ENCODE data around the gene NFKB1. TPM values are rescaled to one million over a fixed set of nuclear protein-coding genes. Genes with fewer than 3 reads are reported as not detected.
A peak's percentile ranks its signal among the peaks of the same experiment; 100 is the strongest.

The NFKB1 gene
- total and polyA plus RNA-seq, 8 donors, result 7.0 to 33.5 (median 15.4) TPM

DNA sequence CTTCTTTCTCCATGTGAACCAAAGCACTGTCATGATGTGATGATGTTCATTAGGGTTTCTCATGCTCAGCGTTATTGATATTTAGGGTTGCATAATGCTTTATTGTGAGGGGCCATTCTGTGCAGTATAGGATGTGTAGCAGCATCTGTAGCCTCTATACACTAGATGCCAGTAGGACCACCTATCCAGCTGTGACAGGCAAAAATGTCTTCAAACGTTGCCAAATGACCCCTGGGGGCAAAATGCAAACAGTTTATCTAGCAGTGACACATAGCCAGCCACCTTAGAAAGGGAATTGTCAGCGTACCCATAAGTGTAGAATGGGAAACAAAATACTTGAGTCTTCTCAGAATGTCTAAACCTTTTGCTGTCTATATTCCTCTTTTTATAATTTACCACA lies 18.8 kb downstream of the NFKB1 start:
- WGBS, 2 donors, result 65 to 68% methylated on average over 3 of the region's 3 CpGs
- ATAC-seq, result no peak
- H3K36me3 ChIP-seq, result no peaks in the 10 kb centered on the region
- FAIRE-seq, result no peak
- H3K27me3 ChIP-seq, result no peaks in the 10 kb centered on the region
- no peak for DNase-seq
- intact Hi-C loops (cut with DNase I), result no loop called here
- H3K4me1 ChIP-seq, result peaks cover 0 to 35% (median 11%) of the 10 kb centered on the region in 3 donors
- TF ChIP-seq, protein P1, sequence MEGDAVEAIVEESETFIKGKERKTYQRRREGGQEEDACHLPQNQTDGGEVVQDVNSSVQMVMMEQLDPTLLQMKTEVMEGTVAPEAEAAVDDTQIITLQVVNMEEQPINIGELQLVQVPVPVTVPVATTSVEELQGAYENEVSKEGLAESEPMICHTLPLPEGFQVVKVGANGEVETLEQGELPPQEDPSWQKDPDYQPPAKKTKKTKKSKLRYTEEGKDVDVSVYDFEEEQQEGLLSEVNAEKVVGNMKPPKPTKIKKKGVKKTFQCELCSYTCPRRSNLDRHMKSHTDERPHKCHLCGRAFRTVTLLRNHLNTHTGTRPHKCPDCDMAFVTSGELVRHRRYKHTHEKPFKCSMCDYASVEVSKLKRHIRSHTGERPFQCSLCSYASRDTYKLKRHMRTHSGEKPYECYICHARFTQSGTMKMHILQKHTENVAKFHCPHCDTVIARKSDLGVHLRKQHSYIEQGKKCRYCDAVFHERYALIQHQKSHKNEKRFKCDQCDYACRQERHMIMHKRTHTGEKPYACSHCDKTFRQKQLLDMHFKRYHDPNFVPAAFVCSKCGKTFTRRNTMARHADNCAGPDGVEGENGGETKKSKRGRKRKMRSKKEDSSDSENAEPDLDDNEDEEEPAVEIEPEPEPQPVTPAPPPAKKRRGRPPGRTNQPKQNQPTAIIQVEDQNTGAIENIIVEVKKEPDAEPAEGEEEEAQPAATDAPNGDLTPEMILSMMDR (IDR thresholded peaks at IDR 0.05), result no peak
- H3K9me3 ChIP-seq, result no peaks in the 10 kb centered on the region
- H3K4me3 ChIP-seq, result no peak overlapping the region
- no peak overlapping the region for H3K27ac ChIP-seq

DNA sequence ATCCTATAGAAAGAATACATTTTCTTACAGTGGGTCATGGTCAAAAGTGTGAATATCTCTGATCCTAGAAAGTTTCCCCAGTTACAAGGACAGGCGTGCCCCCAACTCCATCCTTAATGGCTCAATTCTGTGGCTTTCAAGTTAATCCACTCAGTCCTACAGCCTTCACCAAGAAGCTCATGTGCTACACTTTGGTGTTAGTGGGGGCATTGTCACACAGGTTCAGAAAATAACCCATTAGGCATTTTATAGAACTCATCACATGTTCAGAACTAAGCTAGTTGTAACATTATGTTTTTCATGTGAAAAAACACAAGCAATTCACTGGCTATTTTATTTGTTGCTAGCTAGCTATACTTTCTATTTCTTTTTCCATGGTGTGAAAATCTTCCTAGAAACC lies 20.4 kb downstream of the NFKB1 start:
- Histone ChIP-seq H3K27ac (no peak overlapping the region), H3K9me3 (no peaks in the 10 kb centered on the region), H3K36me3 (no peaks in the 10 kb centered on the region), H3K4me1 (peaks cover 0 to 35% (median 11%) of the 10 kb centered on the region in 3 donors), H3K27me3 (no peaks in the 10 kb centered on the region), H3K4me3 (no peak overlapping the region)
- TF ChIP-seq, protein P1 (IDR thresholded peaks at IDR 0.05), result no peak
- FAIRE-seq (no peak), ATAC-seq (no peak), DNase-seq (no peak)
- WGBS, 2 donors, result 97 to 98% methylated on average over 1 of the region's 1 CpG
- intact Hi-C loops (cut with DNase I), result no loop called here

DNA sequence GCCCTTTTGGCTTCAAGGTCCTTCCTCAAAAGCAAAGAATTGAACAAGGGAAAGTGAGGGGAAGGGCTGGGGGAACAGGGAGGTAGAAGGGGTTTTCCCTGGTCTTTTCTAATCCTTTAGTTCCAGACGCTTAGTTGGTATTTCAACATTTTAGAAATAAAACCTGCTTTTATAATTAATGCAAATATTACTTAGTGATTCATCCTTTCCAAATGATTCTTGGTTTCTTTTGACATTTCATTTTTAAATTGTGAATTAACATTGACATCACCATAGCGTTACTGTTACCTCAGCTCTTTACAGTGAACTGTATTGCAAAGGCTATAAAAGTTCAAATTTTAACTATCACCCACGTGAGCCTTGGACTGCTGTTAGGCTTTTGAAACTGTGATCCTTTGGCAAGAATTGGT lies 20.9 kb downstream of the NFKB1 start:
- TF ChIP-seq, protein P1 (IDR thresholded peaks at IDR 0.05), result no peak
- intact Hi-C loops (cut with DNase I), result no loop called here
- Histone ChIP-seq H3K27me3 (no peaks in the 10 kb centered on the region), H3K27ac (no peak overlapping the region), H3K4me3 (no peak overlapping the region), H3K9me3 (no peaks in the 10 kb centered on the region), H3K4me1 (peaks cover 0 to 35% (median 11%) of the 10 kb centered on the region in 3 donors), H3K36me3 (no peaks in the 10 kb centered on the region)
- no peak for FAIRE-seq
- WGBS, 2 donors, result 64 to 67% methylated on average over 3 of the region's 3 CpGs
- DNase-seq, result no peak
- ATAC-seq, result no peak

DNA sequence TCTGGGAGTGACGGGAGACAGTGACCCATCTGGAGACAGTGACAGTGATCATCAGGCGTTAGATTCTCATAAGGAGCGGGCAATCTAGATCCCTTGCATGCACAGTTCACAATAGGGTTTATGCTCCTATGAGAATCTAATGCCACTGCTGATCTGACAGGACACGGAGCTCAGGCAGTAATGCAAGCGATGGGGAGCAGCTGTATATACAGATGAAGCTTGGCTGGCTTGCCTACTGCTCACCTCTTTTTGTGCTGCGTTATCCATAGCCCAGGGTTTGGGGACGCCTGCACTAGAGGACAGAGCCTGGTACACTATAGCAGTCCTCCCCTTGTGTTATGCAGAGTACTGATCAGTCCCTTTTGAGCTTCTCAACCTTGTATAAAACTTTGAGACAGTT lies 23.5 kb downstream of the NFKB1 start:
- ATAC-seq (no peak), FAIRE-seq (no peak)

DNA sequence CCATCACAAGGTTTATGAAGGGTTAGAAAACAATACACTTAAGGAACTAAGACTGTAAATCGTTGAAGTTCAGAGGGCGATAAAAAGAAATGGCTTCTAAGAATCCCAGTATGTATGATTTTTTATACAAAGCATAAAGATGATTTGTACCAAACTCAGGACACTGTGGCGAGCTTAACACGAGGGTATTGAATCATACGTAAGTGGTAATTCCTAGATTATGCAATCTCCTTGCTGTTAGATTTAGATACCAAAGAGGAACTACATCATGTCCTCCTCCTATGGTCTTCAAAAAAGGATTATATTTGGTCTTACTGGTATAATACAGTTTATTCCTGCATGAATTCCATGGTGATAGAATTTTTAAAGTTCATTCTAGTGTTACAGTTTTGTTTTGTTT lies 23.9 kb downstream of the NFKB1 start:
- TF ChIP-seq, protein P1 (IDR thresholded peaks at IDR 0.05), result no peak
- H3K36me3 ChIP-seq, result no peaks in the 10 kb centered on the region
- WGBS, 2 donors, result 88 to 95% methylated on average over 5 of the region's 5 CpGs
- H3K9me3 ChIP-seq, result no peaks in the 10 kb centered on the region
- H3K27ac ChIP-seq, result no peak overlapping the region
- no peak overlapping the region for H3K4me3 ChIP-seq
- H3K27me3 ChIP-seq, result no peaks in the 10 kb centered on the region
- DNase-seq (no peak), ATAC-seq (peak in 2 of 4 donors; percentile 46 to 60), FAIRE-seq (no peak)
- H3K4me1 ChIP-seq, result peaks cover 0 to 16% (median 4%) of the 10 kb centered on the region in 3 donors
- intact Hi-C loops (cut with DNase I), result no loop called here

More for the DNA sequence above, 23.5 kb downstream of the NFKB1 start:
- DNase-seq, result no peak
- 97 to 98% methylated on average over 7 of the region's 7 CpGs for WGBS, 2 donors
- Histone ChIP-seq H3K4me3 (no peak overlapping the region), H3K27ac (no peak overlapping the region), H3K4me1 (peaks cover 0 to 17% (median 4%) of the 10 kb centered on the region in 3 donors), H3K36me3 (no peaks in the 10 kb centered on the region), H3K27me3 (no peaks in the 10 kb centered on the region), H3K9me3 (no peaks in the 10 kb centered on the region)
- intact Hi-C loops (cut with DNase I), result no loop called here
- TF ChIP-seq, protein P1 (IDR thresholded peaks at IDR 0.05), result no peak
